ENCODE results near the gene M1AP. TPM values are rescaled to one million over a fixed set of nuclear protein-coding genes. Genes with fewer than 3 reads are reported as not detected.

Gene M1AP
- total and polyA plus RNA-seq, 2 of the 4 experiments (the other 2 are of a cell fraction): 0.03 TPM; not detected in 1

DNA sequence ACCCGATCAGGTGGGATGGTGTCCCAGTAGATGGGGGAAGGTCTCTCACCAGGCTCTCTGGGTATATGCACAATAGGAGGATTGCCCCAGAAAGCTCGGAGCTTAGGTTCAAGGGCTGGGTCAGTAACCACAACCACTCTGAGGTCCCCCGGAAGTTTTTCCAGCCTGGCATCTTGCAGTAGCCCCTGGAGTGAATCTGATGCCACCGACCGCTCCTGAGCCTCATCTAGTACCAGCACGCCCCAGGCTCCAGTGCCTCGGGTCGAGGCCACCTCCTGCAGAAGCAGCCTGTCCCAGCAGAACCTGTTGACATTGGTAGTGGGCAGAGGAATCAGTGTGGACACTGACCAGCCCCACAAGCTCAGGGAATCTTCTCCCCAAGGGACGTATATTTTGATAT is 124.1 kb downstream of the M1AP start:
- Histone ChIP-seq H3K27me3 (ENCODE audit: control insufficient read depth, insufficient read depth, low read length) (peaks cover 34% of the 10 kb centered on the region), H3K23ac (ENCODE audit: low read depth, low read length) (no peak overlapping the region), H3K18ac (ENCODE audit: low read depth, low read length) (no peak overlapping the region), H3K9ac (ENCODE audit: low read depth, low read length) (no peak overlapping the region), H4K91ac (ENCODE audit: insufficient read depth, low read depth, low read length) (no peak overlapping the region), H3K27ac (ENCODE audit: insufficient read depth, low read length) (no peak overlapping the region), H3K79me1 (ENCODE audit: low read depth in 1 of 2, low read length in 2 of 2) (peaks cover 16 to 30% of the 10 kb centered on the region in 2 experiments; a peak in 2 of 4 replicates), H2BK120ac (ENCODE audit: low read depth, low read length) (no peak overlapping the region), H3K14ac (replicated peaks; ENCODE audit: low read depth, low read length) (no peak overlapping the region), H3K56ac (ENCODE audit: extremely low read depth, insufficient read depth, low read length) (no peak overlapping the region), H4K8ac (ENCODE audit: low read depth in 2 of 2, low read length in 2 of 2) (no peak overlapping the region), H3K4ac (ENCODE audit: low read depth, low read length) (no peak overlapping the region), H3K9me1 (ENCODE audit: insufficient read depth, low read length) (peaks cover 9% of the 10 kb centered on the region), H4K5ac (ENCODE audit: low read depth, low read length) (no peak overlapping the region), H2BK5ac (ENCODE audit: low read depth, low read length, poor library complexity, severe bottlenecking) (no peak overlapping the region), H3K4me3 (ENCODE audit: insufficient read depth, low read depth, low read length) (no peak overlapping the region), H2AFZ (replicated peaks; ENCODE audit: low read length, poor library complexity) (no peak overlapping the region), H2BK20ac (ENCODE audit: low read depth, low read length) (no peak overlapping the region), H3K9me3 (ENCODE audit: control insufficient read depth, insufficient read depth, low read length) (no peaks in the 10 kb centered on the region), H2AK9ac (replicated peaks; ENCODE audit: low read depth, low read length, poor library complexity) (no peak overlapping the region), H3K4me2 (ENCODE audit: low read depth, low read length) (no peak overlapping the region), H3K36me3 (ENCODE audit: control insufficient read depth, insufficient read depth, low read length) (peaks cover 27% of the 10 kb centered on the region), H2BK15ac (ENCODE audit: low read depth, low read length) (no peak overlapping the region), H4K20me1 (ENCODE audit: insufficient read depth, low read length) (peaks cover 10% of the 10 kb centered on the region), H2AK5ac (ENCODE audit: low read depth, low read length) (no peak overlapping the region), H3K4me1 (ENCODE audit: control insufficient read depth, insufficient read depth, low read length) (peaks cover 5% of the 10 kb centered on the region)
- ChIA-PET POLR2A (ENCODE audit: unreplicated experiment) (no interaction called here), CTCF (no interaction called here)
- TF ChIP-seq MXI1 (IDR thresholded peaks at IDR 0.05; ENCODE audit: borderline replicate concordance, low read depth, low read length): no peak
- TF ChIP-seq CHD1 (IDR thresholded peaks at IDR 0.05; ENCODE audit: low read depth, low read length): no peak
- no peak for TF ChIP-seq BHLHE40 (IDR thresholded peaks at IDR 0.05; ENCODE audit: low read depth, low read length)
- TF ChIP-seq SMC3 (IDR thresholded peaks at IDR 0.05; ENCODE audit: low read depth, low read length): no peak
- no peak for TF ChIP-seq RFX5 (IDR thresholded peaks at IDR 0.05; ENCODE audit: low read depth, low read length)
- 87% methylated on average over 5 of the region's 9 CpGs; no CpG with 5 or more reads in 1 of the 2 experiments for WGBS, 2 experiments (ENCODE audit: extremely low coverage in 2 of 2, insufficient read length in 1 of 2)
- in situ Hi-C loops (cut with MboI; ENCODE audit: low sequenced_read_pairs) (no loop called here), dilution Hi-C loops (cut with HindIII; ENCODE audit: low sequenced_read_pairs, unreplicated experiment) (no loop called here), intact Hi-C loops (cut with micrococcal nuclease) (no loop called here)
- BruUV-seq (replicated peaks): no TSS peak
- ATAC-seq (ENCODE audit: low read depth) (no peak), DNase-seq (no peak)
